OCI-LY3 (cell line): ENCODE results near the gene RGS4.

Experiments used
- EZH2phosphoT487 ChIP-seq: fragments of 200-600 bp; shearing (Covaris generic); IDR thresholded peaks from 2 replicates; pipeline ENCODE4 v1.6.1; 2018; ENCODE audit warnings: antibody characterized with exemption, mixed run types, low read depth
- TF ChIP-seq, protein P1 (sequence below): fragments of 200-600, 300-600 bp; sonication (generic); IDR thresholded peaks from 2 replicates; pipeline ENCODE4 v1.5.1; 2014; ENCODE audit warnings: antibody characterized with exemption, low read length, low read depth

DNA sequence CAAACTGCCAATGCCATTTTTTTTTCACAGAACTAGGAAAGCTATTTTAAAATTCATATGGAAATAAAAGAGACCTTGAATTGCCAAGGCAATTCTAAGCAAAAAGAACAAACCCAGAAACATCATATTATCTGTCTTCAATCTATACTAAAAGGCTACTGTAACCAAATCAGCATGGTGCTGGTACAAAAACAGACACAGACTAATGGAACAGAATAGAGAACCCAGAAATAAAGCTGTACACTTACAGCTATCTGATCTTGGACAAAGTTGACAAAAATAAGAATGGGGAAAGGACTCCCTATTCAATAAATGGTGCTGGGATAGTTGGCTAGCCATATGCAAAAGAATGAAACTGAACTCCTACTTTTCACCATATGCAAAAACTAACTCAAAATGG, 50.5 kb downstream of the RGS4 start:
- TF ChIP-seq, protein P1, sequence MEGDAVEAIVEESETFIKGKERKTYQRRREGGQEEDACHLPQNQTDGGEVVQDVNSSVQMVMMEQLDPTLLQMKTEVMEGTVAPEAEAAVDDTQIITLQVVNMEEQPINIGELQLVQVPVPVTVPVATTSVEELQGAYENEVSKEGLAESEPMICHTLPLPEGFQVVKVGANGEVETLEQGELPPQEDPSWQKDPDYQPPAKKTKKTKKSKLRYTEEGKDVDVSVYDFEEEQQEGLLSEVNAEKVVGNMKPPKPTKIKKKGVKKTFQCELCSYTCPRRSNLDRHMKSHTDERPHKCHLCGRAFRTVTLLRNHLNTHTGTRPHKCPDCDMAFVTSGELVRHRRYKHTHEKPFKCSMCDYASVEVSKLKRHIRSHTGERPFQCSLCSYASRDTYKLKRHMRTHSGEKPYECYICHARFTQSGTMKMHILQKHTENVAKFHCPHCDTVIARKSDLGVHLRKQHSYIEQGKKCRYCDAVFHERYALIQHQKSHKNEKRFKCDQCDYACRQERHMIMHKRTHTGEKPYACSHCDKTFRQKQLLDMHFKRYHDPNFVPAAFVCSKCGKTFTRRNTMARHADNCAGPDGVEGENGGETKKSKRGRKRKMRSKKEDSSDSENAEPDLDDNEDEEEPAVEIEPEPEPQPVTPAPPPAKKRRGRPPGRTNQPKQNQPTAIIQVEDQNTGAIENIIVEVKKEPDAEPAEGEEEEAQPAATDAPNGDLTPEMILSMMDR: no peak
- TF ChIP-seq EZH2phosphoT487: no peak
